GM12873 (cell line): ENCODE data around the gene ZNF692.

Experiments
- CTCF ChIP-seq: IDR thresholded peaks from 2 replicates; pipeline ENCODE4 v1.5.1; 2012; ENCODE audit warnings: low read depth, mild to moderate bottlenecking, moderate library complexity, low read length, control low read depth; ENCODE audit not compliant: insufficient read depth; ENCODE audit errors: missing control alignments

The ZNF692 gene

DNA sequence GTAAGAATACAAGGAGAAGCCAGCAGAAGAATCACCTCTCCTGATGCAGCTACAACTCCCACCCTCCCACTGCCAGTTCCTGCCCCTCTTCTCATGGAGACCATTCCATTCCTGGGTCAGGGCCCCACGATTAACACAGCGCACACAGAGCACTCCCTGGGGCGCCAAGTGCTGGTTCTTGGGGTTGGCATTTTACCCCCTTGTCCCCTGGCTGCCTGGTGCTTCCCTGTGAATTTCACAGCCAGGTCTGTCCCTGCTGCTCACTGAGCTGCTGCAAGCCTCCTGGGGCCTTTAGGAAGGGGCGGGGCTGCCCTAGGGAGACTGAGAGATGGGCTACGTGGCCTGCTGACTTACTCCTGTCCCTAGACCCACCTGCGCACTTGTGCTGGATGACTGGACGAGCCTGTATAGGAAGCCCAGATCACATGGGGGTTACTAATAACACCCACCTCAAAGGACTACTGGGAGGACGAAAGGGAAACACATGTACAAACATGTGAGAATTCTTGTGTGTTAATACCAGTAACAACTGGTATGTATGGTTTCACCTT lies 16.0 kb downstream of the ZNF692 start:
- no peak for TF ChIP-seq CTCF

DNA sequence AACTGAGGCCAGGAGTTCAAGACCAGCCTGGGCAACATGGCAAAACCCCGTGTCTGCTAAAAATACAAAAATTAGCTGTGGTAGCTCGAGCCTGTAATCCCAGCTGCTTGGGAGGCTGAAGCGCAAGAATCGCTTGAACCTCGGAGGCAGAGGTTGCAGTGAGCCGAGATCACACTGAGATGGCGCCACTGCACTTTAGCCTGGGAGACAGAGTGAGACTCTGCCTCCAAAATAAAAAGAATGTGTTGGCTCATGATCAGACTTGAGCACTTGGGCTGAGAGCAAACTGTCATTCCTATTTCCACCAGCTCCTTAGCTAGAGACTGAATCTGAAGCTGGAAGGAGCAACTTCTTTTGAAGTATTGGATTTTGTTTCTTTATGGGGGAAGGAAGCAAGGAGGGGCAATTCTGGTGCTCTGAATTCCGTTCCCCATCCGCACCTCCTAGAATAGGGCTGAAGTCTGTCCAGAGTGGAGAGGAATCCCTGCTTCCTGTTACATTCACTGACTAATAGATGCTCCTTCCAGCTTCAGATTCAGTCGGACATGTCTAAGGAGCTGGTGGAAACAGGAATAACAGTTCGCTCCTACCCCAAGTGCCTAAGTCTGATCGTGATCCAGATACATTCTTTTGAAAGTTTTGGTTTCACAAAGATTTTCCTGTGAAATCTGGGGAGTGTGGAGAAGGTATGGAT lies 17.0 kb downstream of the ZNF692 start:
- TF ChIP-seq CTCF, result peak; percentile 64

- TF ChIP-seq CTCF, result no peak
Measured at GRCh38 chr1:248840946-248841345, 17.9 kb downstream of the ZNF692 start.

GRCh38 chr1:248839168-248839555 lies 19.7 kb downstream of the ZNF692 start:
- no peak for TF ChIP-seq CTCF

GRCh38 chr1:248838357-248839167 lies 20.3 kb downstream of the ZNF692 start:
- TF ChIP-seq CTCF, result no peak

GRCh38 chr1:248837781-248838356 lies 21.0 kb downstream of the ZNF692 start, which contains the start of gene ZNF672:
Gene ZNF672, plus strand, starts transcription at chr1:248838224. Its CDS starts 9,051 bp downstream, at chr1:248847275.
- no peak for TF ChIP-seq CTCF
